Smooth muscle cell (in vitro differentiated cells): ENCODE measurements around the gene APBA2. TPM values are rescaled to one million over a fixed set of nuclear protein-coding genes. Genes with fewer than 3 reads are reported as not detected.

Source experiments
- DNase-seq: peaks from one replicate; lab custom pipeline; 2025; ENCODE audit not compliant: unreplicated experiment; lab: John Stamatoyannopoulos, UW
- H2AFZ ChIP-seq: fragments of 200-600 bp; sonication (generic); 2 replicates; pipeline ENCODE4 v1.6.0; 2016; ENCODE audit warnings: antibody characterized with exemption, low read depth, mild to moderate bottlenecking
- H3F3A ChIP-seq: fragments of 200-600 bp; sonication (generic); 2 replicates; pipeline ENCODE4 v1.6.0; 2017; ENCODE audit warnings: antibody characterized with exemption, low read depth
- H3K27ac ChIP-seq: fragments of 200-600 bp; sonication (generic); 2 replicates; pipeline ENCODE4 v1.5.1; 2016; ENCODE audit warnings: low read depth, mild to moderate bottlenecking
- H3K27me3 ChIP-seq: fragments of 200-600 bp; sonication (generic); 2 replicates; pipeline ENCODE4 v1.6.1; 2016; ENCODE audit warnings: low read depth, mild to moderate bottlenecking
- H3K36me3 ChIP-seq: fragments of 200-600 bp; sonication (generic); 2 replicates; pipeline ENCODE4 v1.5.1; 2016; ENCODE audit warnings: low read depth
- H3K4me1 ChIP-seq: fragments of 200-600 bp; sonication (generic); 2 replicates; pipeline ENCODE4 v1.5.1; 2016; ENCODE audit warnings: low read depth
- H3K4me2 ChIP-seq: fragments of 200-600 bp; sonication (generic); 2 replicates; pipeline ENCODE4 v1.6.0; 2016; ENCODE audit warnings: mild to moderate bottlenecking
- H3K4me3 ChIP-seq: fragments of 200-600 bp; sonication (generic); 2 replicates; pipeline ENCODE4 v1.5.1; 2016; ENCODE audit warnings: mild to moderate bottlenecking
- H3K79me2 ChIP-seq: fragments of 200-600 bp; sonication (generic); 2 replicates; pipeline ENCODE4 v1.6.0; 2016; ENCODE audit warnings: low read depth, mild to moderate bottlenecking
- H3K9ac ChIP-seq: fragments of 200-600 bp; sonication (generic); 2 replicates; pipeline ENCODE4 v1.6.0; 2016; ENCODE audit warnings: low read depth
- H3K9me3 ChIP-seq: fragments of 200-600 bp; sonication (generic); replicated peaks from 2 replicates; pipeline ENCODE4 v1.5.1; 2016; ENCODE audit warnings: low read depth
- H4K20me1 ChIP-seq: fragments of 200-600 bp; sonication (generic); 2 replicates; pipeline ENCODE4 v1.6.0; 2016; ENCODE audit warnings: low read depth
- WGBS: methylation state at CpG from one replicate; pipeline ENCODE4 v1.1.7; 2016; ENCODE audit warnings: low lambda C conversion rate; 5-methylcytosine and 5-hydroxymethylcytosine counted together
- polyA plus RNA-seq: library from polyadenylated mRNA; unstranded; fragments of >200 nt; fragmentation: Nextera tagmentation; extraction: Ambion mirVana; gene quantifications from 2 replicates; pipeline ENCODE4 v1.2.1, GENCODE V29; 2016
- total RNA-seq: library from RNA; depleted of rRNA; stranded (reverse); fragments of >200 nt; gene quantifications from 2 replicates; pipeline ENCODE4 v1.2.3, GENCODE V29; 2014
- TF ChIP-seq, protein P1 (sequence below): fragments of 200-600 bp; sonication (generic); IDR thresholded peaks from 2 replicates; pipeline ENCODE4 v1.5.1; 2017; ENCODE audit warnings: borderline replicate concordance, mild to moderate bottlenecking, antibody characterized with exemption; ENCODE audit not compliant: insufficient read depth, poor library complexity, severe bottlenecking

The APBA2 gene
- total and polyA plus RNA-seq, 2 experiments from 2014 or later, result 10.2 to 14.9 TPM

DNA sequence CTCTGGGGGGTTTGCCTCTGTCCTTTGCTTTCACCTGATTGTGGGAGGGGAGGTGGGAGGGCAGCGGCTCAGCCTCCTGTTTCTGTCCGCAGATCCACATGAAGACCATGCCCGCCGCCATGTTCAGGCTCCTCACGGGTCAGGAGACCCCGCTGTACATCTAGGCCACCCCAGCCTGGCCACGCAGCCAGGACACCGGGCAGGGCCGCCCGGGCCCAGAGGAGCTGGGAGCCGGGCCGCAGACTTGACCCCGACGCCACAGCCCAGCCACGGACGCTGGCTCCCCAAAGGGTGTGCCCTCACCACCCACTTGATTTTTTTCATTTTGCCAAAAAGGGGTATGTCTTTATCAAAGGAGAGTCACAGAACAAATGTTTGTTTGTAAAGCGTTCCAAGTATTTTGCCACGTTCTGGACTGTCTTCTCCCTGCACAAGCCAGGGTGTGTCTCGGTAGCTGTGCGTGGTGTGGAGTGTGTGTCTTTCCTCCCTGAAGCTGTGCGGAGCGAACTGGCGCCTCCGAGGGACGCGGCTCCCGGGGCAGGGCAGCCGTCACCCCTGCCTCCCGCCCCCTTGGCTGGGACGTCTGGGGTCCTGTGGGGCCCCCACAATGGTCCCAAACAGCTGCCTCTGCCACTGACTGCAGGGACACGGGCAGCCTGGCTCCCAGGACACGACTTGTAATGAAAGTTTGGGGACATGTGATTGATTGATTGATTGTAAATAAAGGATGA, 231.4 kb downstream of the APBA2 start:
- TF ChIP-seq, protein P1, sequence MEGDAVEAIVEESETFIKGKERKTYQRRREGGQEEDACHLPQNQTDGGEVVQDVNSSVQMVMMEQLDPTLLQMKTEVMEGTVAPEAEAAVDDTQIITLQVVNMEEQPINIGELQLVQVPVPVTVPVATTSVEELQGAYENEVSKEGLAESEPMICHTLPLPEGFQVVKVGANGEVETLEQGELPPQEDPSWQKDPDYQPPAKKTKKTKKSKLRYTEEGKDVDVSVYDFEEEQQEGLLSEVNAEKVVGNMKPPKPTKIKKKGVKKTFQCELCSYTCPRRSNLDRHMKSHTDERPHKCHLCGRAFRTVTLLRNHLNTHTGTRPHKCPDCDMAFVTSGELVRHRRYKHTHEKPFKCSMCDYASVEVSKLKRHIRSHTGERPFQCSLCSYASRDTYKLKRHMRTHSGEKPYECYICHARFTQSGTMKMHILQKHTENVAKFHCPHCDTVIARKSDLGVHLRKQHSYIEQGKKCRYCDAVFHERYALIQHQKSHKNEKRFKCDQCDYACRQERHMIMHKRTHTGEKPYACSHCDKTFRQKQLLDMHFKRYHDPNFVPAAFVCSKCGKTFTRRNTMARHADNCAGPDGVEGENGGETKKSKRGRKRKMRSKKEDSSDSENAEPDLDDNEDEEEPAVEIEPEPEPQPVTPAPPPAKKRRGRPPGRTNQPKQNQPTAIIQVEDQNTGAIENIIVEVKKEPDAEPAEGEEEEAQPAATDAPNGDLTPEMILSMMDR, result no peak
- no peak overlapping the region for H3K9ac ChIP-seq

DNA sequence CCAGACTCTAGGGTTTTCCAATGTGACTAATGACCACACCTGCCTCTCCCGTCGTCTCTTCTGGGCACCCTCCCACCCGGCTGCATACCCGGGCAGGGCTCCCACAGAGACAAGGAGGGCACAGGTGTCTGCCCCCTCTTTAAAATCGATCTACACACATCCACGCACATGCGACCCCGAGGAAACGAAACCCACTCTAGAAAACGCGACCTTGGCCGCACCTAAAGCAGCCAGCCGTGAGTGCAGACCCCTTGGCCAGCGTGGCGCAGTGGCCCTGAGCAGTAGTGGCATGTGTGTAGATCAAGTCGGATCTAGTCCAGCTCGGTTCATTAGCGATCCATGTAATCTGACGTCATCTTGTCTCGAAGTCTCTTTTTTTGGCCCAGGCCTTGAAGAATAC, 232.0 kb downstream of the APBA2 start:
- Histone ChIP-seq H3K4me3 (no peak overlapping the region), H2AFZ (no peak overlapping the region), H3K36me3 (no peaks in the 10 kb centered on the region), H3K4me1 (peaks cover 3% of the 10 kb centered on the region), H3K79me2 (no peaks in the 10 kb centered on the region), H3K27ac (no peak overlapping the region), H3K4me2 (no peak overlapping the region), H3K9me3 (no peaks in the 10 kb centered on the region), H3F3A (no peaks in the 10 kb centered on the region), H4K20me1 (no peaks in the 10 kb centered on the region), H3K9ac (no peak overlapping the region), H3K27me3 (no peaks in the 10 kb centered on the region)
- TF ChIP-seq, protein P1, result no peak
- DNase-seq, result no peak
- WGBS, result 95% methylated on average over 20 of the region's 20 CpGs

More for the DNA sequence above, 231.4 kb downstream of the APBA2 start:
- H3K36me3 ChIP-seq, result no peaks in the 10 kb centered on the region
- no peaks in the 10 kb centered on the region for H4K20me1 ChIP-seq
- no peaks in the 10 kb centered on the region for H3K27me3 ChIP-seq
- no peak overlapping the region for H3K27ac ChIP-seq
- no peak overlapping the region for H3K4me3 ChIP-seq
- H3K9me3 ChIP-seq, result no peaks in the 10 kb centered on the region
- no peak for DNase-seq
- H3K4me2 ChIP-seq, result no peak overlapping the region
- WGBS, result 97% methylated on average over 32 of the region's 32 CpGs
- H2AFZ ChIP-seq, result no peak overlapping the region
- H3F3A ChIP-seq, result no peaks in the 10 kb centered on the region
- H3K79me2 ChIP-seq, result no peaks in the 10 kb centered on the region
- H3K4me1 ChIP-seq, result no peaks in the 10 kb centered on the region

GRCh38 chr15:29119847-29120246, 234.1 kb downstream of the APBA2 start:
- no peaks in the 10 kb centered on the region for H3K79me2 ChIP-seq
- TF ChIP-seq, protein P1, result no peak
- 71% methylated on average over 8 of the region's 8 CpGs for WGBS
- no peaks in the 10 kb centered on the region for H4K20me1 ChIP-seq
- no peak overlapping the region for H3K27ac ChIP-seq
- H3F3A ChIP-seq, result peaks cover 8% of the 10 kb centered on the region
- no peak for DNase-seq
- H3K4me3 ChIP-seq, result no peak overlapping the region
- H3K36me3 ChIP-seq, result no peaks in the 10 kb centered on the region
- no peaks in the 10 kb centered on the region for H3K9me3 ChIP-seq
- no peak overlapping the region for H3K9ac ChIP-seq
- no peaks in the 10 kb centered on the region for H3K27me3 ChIP-seq
- no peak overlapping the region for H3K4me2 ChIP-seq
- H2AFZ ChIP-seq, result no peak overlapping the region
- H3K4me1 ChIP-seq, result peaks cover 15% of the 10 kb centered on the region
